H9 (cell line): Measurements from ENCODE around the gene ADORA1. TPM values are rescaled to one million over a fixed set of nuclear protein-coding genes. Genes with fewer than 3 reads are reported as not detected.

Source experiments
- DNase-seq: peaks from one replicate; pipeline ENCODE4 v3.0.0-alpha.2; 2017
- H2AFZ ChIP-seq: one replicate; pipeline ENCODE4 v1.6.1; 2013; ENCODE audit warnings: mild to moderate bottlenecking, low read length, control low read depth, moderate library complexity
- H2AK5ac ChIP-seq: 2 replicates; pipeline ENCODE4 v1.6.1; 2013; ENCODE audit warnings: low read length, control low read depth, mixed read lengths; ENCODE audit not compliant: insufficient read length
- H2BK120ac ChIP-seq: one replicate; pipeline ENCODE4 v1.6.1; 2013; ENCODE audit warnings: low read depth, mild to moderate bottlenecking, low read length, control low read depth, inconsistent platforms; ENCODE audit not compliant: poor library complexity, severe bottlenecking
- H2BK12ac ChIP-seq: 2 replicates; pipeline ENCODE4 v1.6.1; 2013; ENCODE audit warnings: low read length, control low read depth, mixed read lengths, low read depth; ENCODE audit not compliant: insufficient read length
- H2BK15ac ChIP-seq: 2 replicates; pipeline ENCODE4 v1.6.1; 2013; ENCODE audit warnings: low read depth, low read length, control low read depth
- H2BK20ac ChIP-seq: one replicate; pipeline ENCODE4 v1.6.1; 2013; ENCODE audit warnings: low read depth, mild to moderate bottlenecking, low read length, control low read depth, inconsistent platforms; ENCODE audit not compliant: poor library complexity, severe bottlenecking
- H2BK5ac ChIP-seq: 2 replicates; pipeline ENCODE4 v1.6.1; 2013; ENCODE audit warnings: low read length, control low read depth, mixed read lengths; ENCODE audit not compliant: insufficient read length
- H3K14ac ChIP-seq: 2 replicates; pipeline ENCODE4 v1.6.1; 2013; ENCODE audit warnings: low read length, control low read depth; ENCODE audit not compliant: insufficient read depth
- H3K18ac ChIP-seq: 2 replicates; pipeline ENCODE4 v1.6.1; 2013; ENCODE audit warnings: low read depth, mild to moderate bottlenecking, mixed read lengths, low read length, control low read depth; ENCODE audit not compliant: insufficient read length
- H3K23ac ChIP-seq: 2 replicates; pipeline ENCODE4 v1.6.1; 2013; ENCODE audit warnings: low read length, control low read depth, mixed read lengths, low read depth; ENCODE audit not compliant: insufficient read length
- H3K23me2 ChIP-seq: 2 replicates; pipeline ENCODE4 v1.6.1; 2013; ENCODE audit warnings: low read depth, mild to moderate bottlenecking, mixed read lengths, low read length, control low read depth; ENCODE audit not compliant: insufficient read length, poor library complexity, severe bottlenecking
- H3K27ac ChIP-seq: 2 replicates; pipeline ENCODE4 v1.5.1; 2013; ENCODE audit warnings: low read length, control low read depth, mixed read lengths, low read depth; ENCODE audit not compliant: insufficient read length
- H3K27me3 ChIP-seq: 2 replicates; pipeline ENCODE4 v1.6.1; 2013; ENCODE audit warnings: low read length, control low read depth, inconsistent platforms; ENCODE audit not compliant: insufficient read depth
- H3K4ac ChIP-seq: 2 replicates; pipeline ENCODE4 v1.6.1; 2013; ENCODE audit warnings: low read depth, mild to moderate bottlenecking, control low read depth, inconsistent platforms, low read length, moderate library complexity
- H3K4me1 ChIP-seq: 2 replicates; pipeline ENCODE4 v1.6.1; 2013; ENCODE audit warnings: low read length, control low read depth, inconsistent platforms; ENCODE audit not compliant: insufficient read depth
- H3K4me2 ChIP-seq: 2 replicates; pipeline ENCODE4 v1.6.1; 2013; ENCODE audit warnings: low read length, control low read depth, mixed read lengths; ENCODE audit not compliant: insufficient read length, insufficient read depth
- H3K56ac ChIP-seq: 2 replicates; pipeline ENCODE4 v1.6.1; 2013; ENCODE audit warnings: low read depth, mild to moderate bottlenecking, mixed read lengths, low read length, control low read depth; ENCODE audit not compliant: insufficient read length
- H3K79me1 ChIP-seq: 2 replicates; pipeline ENCODE4 v1.6.1; 2013; ENCODE audit warnings: low read depth, mild to moderate bottlenecking, moderate library complexity, low read length, control low read depth, inconsistent platforms; ENCODE audit not compliant: insufficient read depth, poor library complexity, severe bottlenecking
- H3K79me2 ChIP-seq: 2 replicates; pipeline ENCODE4 v1.6.1; 2013; ENCODE audit warnings: low read length, control low read depth, inconsistent platforms; ENCODE audit not compliant: insufficient read depth
- H3K9ac ChIP-seq: 2 replicates; pipeline ENCODE4 v1.6.1; 2013; ENCODE audit warnings: low read length, control low read depth, mixed read lengths; ENCODE audit not compliant: insufficient read length; ENCODE audit errors: extremely low read depth
- H3K9me3 ChIP-seq: one replicate; pipeline ENCODE4 v1.6.1; 2013; ENCODE audit warnings: low read depth, low read length, inconsistent platforms; ENCODE audit not compliant: control insufficient read depth
- H3T11ph ChIP-seq: one replicate; pipeline ENCODE4 v1.6.1; 2013; ENCODE audit warnings: mild to moderate bottlenecking, low read length, control low read depth, inconsistent platforms
- H4K20me1 ChIP-seq: one replicate; pipeline ENCODE4 v1.6.1; 2013; ENCODE audit not compliant: control insufficient read depth, insufficient read length, insufficient read depth
- H4K5ac ChIP-seq: 2 replicates; pipeline ENCODE4 v1.6.1; 2013; ENCODE audit warnings: low read depth, mild to moderate bottlenecking, mixed read lengths, low read length, control low read depth; ENCODE audit not compliant: insufficient read length
- H4K8ac ChIP-seq: replicated peaks from 2 replicates; pipeline ENCODE4 v1.6.1; 2013; ENCODE audit warnings: low read length, control low read depth, mixed read lengths, low read depth; ENCODE audit not compliant: insufficient read length
- H4K91ac ChIP-seq: 2 replicates; pipeline ENCODE4 v1.6.1; 2013; ENCODE audit warnings: low read depth, mild to moderate bottlenecking, moderate library complexity, mixed read lengths, low read length, control low read depth; ENCODE audit not compliant: insufficient read length
- H3K27ac Mint-ChIP-seq, 3 experiments: 2 replicates in 2 of 3; 3 replicates in 1 of 3; pipeline ENCODE4 v1.8.0; 2020 to 2021; ENCODE audit warnings: mixed read lengths in 3 of 3, mild to moderate bottlenecking in 1 of 3, moderate library complexity in 1 of 3
- H3K27me3 Mint-ChIP-seq: 2 replicates; pipeline ENCODE4 v1.8.0; 2021; ENCODE audit warnings: low read depth, mild to moderate bottlenecking, moderate library complexity, mixed read lengths
- H3K36me3 Mint-ChIP-seq, 3 experiments: 2 replicates in 2 of 3; 3 replicates in 1 of 3; pipeline ENCODE4 v1.8.0; 2020 to 2021; ENCODE audit warnings: low read depth in 3 of 3, mixed read lengths in 3 of 3; ENCODE audit not compliant: insufficient read depth in 1 of 3
- H3K4me1 Mint-ChIP-seq, 2 experiments: 2 replicates each; pipeline ENCODE4 v1.8.0; 2020; ENCODE audit warnings: mixed read lengths in 2 of 2
- H3K4me3 Mint-ChIP-seq, 2 experiments: 2 replicates in 1 of 2; 3 replicates in 1 of 2; pipeline ENCODE4 v1.8.0; 2020 to 2021; ENCODE audit warnings: mild to moderate bottlenecking in 2 of 2, mixed read lengths in 2 of 2, moderate library complexity in 1 of 2
- H3K9me3 Mint-ChIP-seq, 2 experiments: 2 replicates in 1 of 2; 3 replicates in 1 of 2; pipeline ENCODE4 v1.8.0; 2020; ENCODE audit warnings: mild to moderate bottlenecking in 2 of 2, mixed read lengths in 2 of 2, moderate library complexity in 1 of 2
- CTCF ChIP-seq: fragments of 200-600 bp; sonication (generic); conservative IDR thresholded peaks from 3 replicates; pipeline ENCODE4 v1.8.0; 2021; ENCODE audit warnings: antibody characterized with exemption, mild to moderate bottlenecking
- WGBS: extraction: QIAGEN DNeasy Blood & Tissue Kit; methylation state at CpG from one replicate; pipeline ENCODE4 v1.1.7; 2013; ENCODE audit warnings: missing lambda C conversion rate, low lambda C conversion rate, mixed read lengths; ENCODE audit not compliant: insufficient read length; ENCODE audit errors: extremely low coverage; 5-methylcytosine and 5-hydroxymethylcytosine counted together
- total RNA-seq: library from RNA; stranded (reverse); gene quantifications from 2 replicates; pipeline ENCODE4 v1.2.1, GENCODE V29; 2021

The ADORA1 gene
- total RNA-seq, 1 experiment from 2014 or later, result 1.3 TPM

- no peak overlapping the region for H3K9ac ChIP-seq
- H3K27ac ChIP-seq, result no peak overlapping the region
- no peak overlapping the region for H4K5ac ChIP-seq
- no peak overlapping the region for H4K91ac ChIP-seq
- no peak overlapping the region for H3K4ac ChIP-seq
- no peaks in the 10 kb centered on the region for H3K9me3 ChIP-seq
- H2BK20ac ChIP-seq, result no peak overlapping the region
- WGBS, result no CpG with 5 or more reads among the region's 3 CpGs
- H3K4me2 ChIP-seq, result no peak overlapping the region
- peaks cover 0 to 4% (median 2%) of the 10 kb centered on the region in 3 experiments; a peak in 2 of 7 replicates for H3K36me3 Mint-ChIP-seq
- H3K23ac ChIP-seq, result no peak overlapping the region
- H4K20me1 ChIP-seq, result no peaks in the 10 kb centered on the region
- peaks cover 24 to 29% of the 10 kb centered on the region in 2 experiments for H3K4me1 Mint-ChIP-seq
- H2BK12ac ChIP-seq, result no peak overlapping the region
- H3K27me3 Mint-ChIP-seq, result peaks cover 2% of the 10 kb centered on the region
- H3T11ph ChIP-seq, result no peak overlapping the region
- no peaks in the 10 kb centered on the region; the same call in 1 of the 2 replicates for H3K27me3 ChIP-seq
- no peaks in the 10 kb centered on the region for H3K9me3 Mint-ChIP-seq
- no peak overlapping the region for H3K14ac ChIP-seq
- no peak overlapping the region for H2BK5ac ChIP-seq
- H3K23me2 ChIP-seq, result peaks cover 8% of the 10 kb centered on the region
- no peak overlapping the region for H4K8ac ChIP-seq
- no peak overlapping the region for H2AK5ac ChIP-seq
- H3K56ac ChIP-seq, result no peak overlapping the region
- H2BK120ac ChIP-seq, result no peak overlapping the region
- no peaks in the 10 kb centered on the region for H3K79me1 ChIP-seq
- no peaks in the 10 kb centered on the region for H3K79me2 ChIP-seq
- H3K18ac ChIP-seq, result no peak overlapping the region
- no peak overlapping the region for H2AFZ ChIP-seq
- no peak overlapping the region for H2BK15ac ChIP-seq
- H3K4me1 ChIP-seq, result peaks cover 10% of the 10 kb centered on the region
- no peak for TF ChIP-seq CTCF
- no peak overlapping the region for H3K27ac Mint-ChIP-seq
- DNase-seq, result no peak
- H3K4me3 Mint-ChIP-seq, result no peak overlapping the region
Measured at GRCh38 chr1:203078478-203078877, 49.0 kb upstream of the ADORA1 start.
